ENCODE measurements around the gene HEMGN. TPM values are rescaled to one million over a fixed set of nuclear protein-coding genes. Genes with fewer than 3 reads are reported as not detected.

The HEMGN gene
- total and polyA plus RNA-seq, 2 of the 8 experiments (the other 6 are each of a cell fraction or from before 2014, with no cell fraction given): not detected

DNA sequence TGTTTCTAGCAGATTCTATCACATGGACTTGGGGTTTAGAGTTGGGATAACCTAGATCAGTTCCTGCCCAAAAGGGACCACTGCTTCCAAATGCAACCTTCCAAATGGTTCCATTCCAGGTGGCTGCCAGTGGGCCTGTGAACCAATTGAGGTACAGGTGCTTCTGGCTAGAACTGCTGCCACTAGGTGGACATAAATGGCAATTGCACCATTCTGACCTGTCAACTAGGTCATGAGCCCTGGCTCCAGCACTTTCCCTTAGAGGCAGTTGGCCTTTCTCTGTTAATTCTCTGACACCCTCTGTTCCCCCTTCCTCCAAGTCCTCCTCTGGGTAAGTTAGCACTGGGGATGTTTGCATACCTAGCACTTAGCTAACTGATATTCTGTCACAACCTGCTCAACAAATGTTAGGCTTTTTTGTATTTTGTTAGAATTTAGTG is 16.6 kb upstream of the HEMGN start:
- no peak overlapping the region for H4K8ac ChIP-seq (ENCODE audit: extremely low read depth, insufficient read depth, low read length)
- H3K9me3 ChIP-seq (ENCODE audit: insufficient read depth in 2 of 2, low read depth in 1 of 2, low read length in 1 of 2): peaks cover 5 to 6% of the 10 kb centered on the region in 2 experiments; a peak in 3 of 4 replicates
- H3K4ac ChIP-seq (replicated peaks; ENCODE audit: insufficient read length, low read depth, low read length): no peak overlapping the region
- H2BK15ac ChIP-seq (ENCODE audit: low read length): no peak overlapping the region
- no peak overlapping the region for H2AFZ ChIP-seq (ENCODE audit: low read length)
- ChIA-PET POLR2A (ENCODE audit: partially characterized antibody) (no interaction called here), CTCF (ENCODE audit: partially characterized antibody) (interaction anchor here (0.8 to 2.4 kb wide), 8 partner anchors 10 to 80 kb away, joined by 3 to 9 read pairs (median 4); partner anchors contain the start of gene TRMO)
- H3K23me2 ChIP-seq (ENCODE audit: low read depth, low read length): no peaks in the 10 kb centered on the region
- no peak overlapping the region for H3K23ac ChIP-seq (ENCODE audit: insufficient read length)
- DNase-seq (ENCODE audit: low read depth in 1 of 2, low spot score in 2 of 2): peak; percentile 17 to 51
- no peak overlapping the region for H3K4me2 ChIP-seq (ENCODE audit: insufficient read depth in 1 of 2, low read depth in 2 of 2, low read length in 2 of 2)
- FAIRE-seq: peak; percentile 92
- H2BK12ac ChIP-seq (ENCODE audit: low read depth, low read length): no peak overlapping the region
- H3K18ac ChIP-seq (ENCODE audit: extremely low read depth, low read length): no peak overlapping the region
- no peak overlapping the region for H2BK120ac ChIP-seq (replicated peaks; ENCODE audit: low read depth, low read length)
- H4K20me1 ChIP-seq (replicated peaks in 1 of 2; ENCODE audit: control insufficient read depth in 1 of 2, insufficient read depth in 2 of 2, low read length in 2 of 2): no peaks in the 10 kb centered on the region
- no peaks in the 10 kb centered on the region for H3K79me1 ChIP-seq (ENCODE audit: low read depth, low read length)
- H3K56ac ChIP-seq (replicated peaks; ENCODE audit: insufficient read length, low read depth, low read length): no peak overlapping the region
- H3K27me3 ChIP-seq (replicated peaks in 1 of 4; ENCODE audit: control insufficient read depth in 3 of 4, extremely low read depth in 1 of 4, insufficient read depth in 3 of 4, low read length in 3 of 4): no peaks in the 10 kb centered on the region
- H3K79me2 ChIP-seq (ENCODE audit: control insufficient read depth in 1 of 2, insufficient read depth in 2 of 2, low read length in 2 of 2): no peaks in the 10 kb centered on the region
- no peak overlapping the region for H2BK5ac ChIP-seq (ENCODE audit: low read depth, low read length)
- H3K9ac ChIP-seq (replicated peaks in 1 of 4; ENCODE audit: extremely low read depth in 1 of 4, low read depth in 3 of 4, low read length in 3 of 4): no peak overlapping the region
- no peak overlapping the region for H4K5ac ChIP-seq (ENCODE audit: insufficient read length, low read depth, low read length)
- no peak overlapping the region for H3K14ac ChIP-seq (ENCODE audit: insufficient read length)
- no peak overlapping the region for H2BK20ac ChIP-seq (ENCODE audit: low read length)
- H3K27ac ChIP-seq (ENCODE audit: low read depth, low read length): no peak overlapping the region
- H4K91ac ChIP-seq (replicated peaks; ENCODE audit: insufficient read length, low read length): no peak overlapping the region
- H3K4me1 ChIP-seq (replicated peaks in 1 of 4; ENCODE audit: control insufficient read depth in 3 of 4, insufficient read depth in 4 of 4, low read length in 3 of 4): no peaks in the 10 kb centered on the region
- H3K36me3 ChIP-seq (ENCODE audit: control insufficient read depth in 2 of 4, insufficient read depth in 4 of 4, low read length in 3 of 4): no peaks in the 10 kb centered on the region
- no peak overlapping the region for H3K4me3 ChIP-seq (ENCODE audit: extremely low read depth in 1 of 4, insufficient read depth in 2 of 4, low read depth in 3 of 4, low read length in 4 of 4)
- no peak overlapping the region for H2AK5ac ChIP-seq (ENCODE audit: low read depth, low read length)
- TF ChIP-seq, protein P1, sequence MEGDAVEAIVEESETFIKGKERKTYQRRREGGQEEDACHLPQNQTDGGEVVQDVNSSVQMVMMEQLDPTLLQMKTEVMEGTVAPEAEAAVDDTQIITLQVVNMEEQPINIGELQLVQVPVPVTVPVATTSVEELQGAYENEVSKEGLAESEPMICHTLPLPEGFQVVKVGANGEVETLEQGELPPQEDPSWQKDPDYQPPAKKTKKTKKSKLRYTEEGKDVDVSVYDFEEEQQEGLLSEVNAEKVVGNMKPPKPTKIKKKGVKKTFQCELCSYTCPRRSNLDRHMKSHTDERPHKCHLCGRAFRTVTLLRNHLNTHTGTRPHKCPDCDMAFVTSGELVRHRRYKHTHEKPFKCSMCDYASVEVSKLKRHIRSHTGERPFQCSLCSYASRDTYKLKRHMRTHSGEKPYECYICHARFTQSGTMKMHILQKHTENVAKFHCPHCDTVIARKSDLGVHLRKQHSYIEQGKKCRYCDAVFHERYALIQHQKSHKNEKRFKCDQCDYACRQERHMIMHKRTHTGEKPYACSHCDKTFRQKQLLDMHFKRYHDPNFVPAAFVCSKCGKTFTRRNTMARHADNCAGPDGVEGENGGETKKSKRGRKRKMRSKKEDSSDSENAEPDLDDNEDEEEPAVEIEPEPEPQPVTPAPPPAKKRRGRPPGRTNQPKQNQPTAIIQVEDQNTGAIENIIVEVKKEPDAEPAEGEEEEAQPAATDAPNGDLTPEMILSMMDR (IDR thresholded peaks at IDR 0.05; ENCODE audit: control extremely low read depth in 1 of 3, insufficient read depth in 1 of 3, low read depth in 1 of 3, low read length in 3 of 3): peak; percentile 66 to 96 (median 80)
- TF ChIP-seq ATF2 (IDR thresholded peaks at IDR 0.05; ENCODE audit: low read length): no peak
- TF ChIP-seq NRF1 (IDR thresholded peaks at IDR 0.05; ENCODE audit: low read depth, low read length): no peak
- 0 out of 2 replicates have a peak, but pooled peaks have one; percentile 16 for TF ChIP-seq CEBPB (IDR thresholded peaks at IDR 0.05; ENCODE audit: low read depth, low read length)
